Measurements from ENCODE around the gene PERM1.

The PERM1 gene

GRCh38 chr1:940107-941014 lies 41.5 kb downstream of the PERM1 start:
- Histone ChIP-seq H3K36me3 (ENCODE audit: insufficient read depth, low read length) (no peaks in the 10 kb centered on the region; the same call in 1 of the 2 replicates), H3K4me2 (ENCODE audit: low read depth, low read length, poor library complexity, severe bottlenecking) (peak overlapping the region; percentile 78), H3K4me3 (ENCODE audit: low read length, poor library complexity, severe bottlenecking) (peak overlapping the region; percentile 68), H3K4me1 (ENCODE audit: insufficient read depth, low read length, poor library complexity, severe bottlenecking) (peaks cover 23% of the 10 kb centered on the region), H3F3A (ENCODE audit: low read depth) (no peaks in the 10 kb centered on the region), H3K9ac (ENCODE audit: low read depth, low read length, poor library complexity, severe bottlenecking) (no peak overlapping the region), H3K79me2 (ENCODE audit: insufficient read depth, low read length) (no peaks in the 10 kb centered on the region), H2AFZ (ENCODE audit: low read length) (no peak overlapping the region), H3K9me2 (replicated peaks; ENCODE audit: low read depth, low read length) (no peaks in the 10 kb centered on the region), H4K20me1 (ENCODE audit: insufficient read depth, low read length, poor library complexity, severe bottlenecking) (no peaks in the 10 kb centered on the region), H3K27me3 (ENCODE audit: insufficient read depth, low read length, poor library complexity, severe bottlenecking) (peaks cover 15% of the 10 kb centered on the region), H3K9me3 (ENCODE audit: insufficient read depth, low read depth, low read length) (no peaks in the 10 kb centered on the region)
- no peak for TF ChIP-seq EZH2phosphoT487 (IDR thresholded peaks at IDR 0.05; ENCODE audit: borderline replicate concordance)
- TF ChIP-seq, protein P1, sequence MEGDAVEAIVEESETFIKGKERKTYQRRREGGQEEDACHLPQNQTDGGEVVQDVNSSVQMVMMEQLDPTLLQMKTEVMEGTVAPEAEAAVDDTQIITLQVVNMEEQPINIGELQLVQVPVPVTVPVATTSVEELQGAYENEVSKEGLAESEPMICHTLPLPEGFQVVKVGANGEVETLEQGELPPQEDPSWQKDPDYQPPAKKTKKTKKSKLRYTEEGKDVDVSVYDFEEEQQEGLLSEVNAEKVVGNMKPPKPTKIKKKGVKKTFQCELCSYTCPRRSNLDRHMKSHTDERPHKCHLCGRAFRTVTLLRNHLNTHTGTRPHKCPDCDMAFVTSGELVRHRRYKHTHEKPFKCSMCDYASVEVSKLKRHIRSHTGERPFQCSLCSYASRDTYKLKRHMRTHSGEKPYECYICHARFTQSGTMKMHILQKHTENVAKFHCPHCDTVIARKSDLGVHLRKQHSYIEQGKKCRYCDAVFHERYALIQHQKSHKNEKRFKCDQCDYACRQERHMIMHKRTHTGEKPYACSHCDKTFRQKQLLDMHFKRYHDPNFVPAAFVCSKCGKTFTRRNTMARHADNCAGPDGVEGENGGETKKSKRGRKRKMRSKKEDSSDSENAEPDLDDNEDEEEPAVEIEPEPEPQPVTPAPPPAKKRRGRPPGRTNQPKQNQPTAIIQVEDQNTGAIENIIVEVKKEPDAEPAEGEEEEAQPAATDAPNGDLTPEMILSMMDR (conservative IDR thresholded peaks at IDR 0.05; ENCODE audit: low read length): no peak

- H3K36me3 ChIP-seq (ENCODE audit: insufficient read depth, low read length): no peaks in the 10 kb centered on the region
- H3K4me3 ChIP-seq (ENCODE audit: low read length, poor library complexity, severe bottlenecking): peak overlapping the region; percentile 68
- H4K20me1 ChIP-seq (ENCODE audit: insufficient read depth, low read length, poor library complexity, severe bottlenecking): no peaks in the 10 kb centered on the region
- H3K79me2 ChIP-seq (ENCODE audit: insufficient read depth, low read length): no peaks in the 10 kb centered on the region
- no peaks in the 10 kb centered on the region for H3F3A ChIP-seq (ENCODE audit: low read depth)
- peak overlapping the region; percentile 78 for H3K4me2 ChIP-seq (ENCODE audit: low read depth, low read length, poor library complexity, severe bottlenecking)
- peaks cover 15% of the 10 kb centered on the region for H3K27me3 ChIP-seq (ENCODE audit: insufficient read depth, low read length, poor library complexity, severe bottlenecking)
- no peak overlapping the region for H2AFZ ChIP-seq (ENCODE audit: low read length)
- no peaks in the 10 kb centered on the region for H3K9me2 ChIP-seq (replicated peaks; ENCODE audit: low read depth, low read length)
- H3K9me3 ChIP-seq (ENCODE audit: insufficient read depth, low read depth, low read length): no peaks in the 10 kb centered on the region
- no peak for TF ChIP-seq EZH2phosphoT487 (IDR thresholded peaks at IDR 0.05; ENCODE audit: borderline replicate concordance)
- TF ChIP-seq, protein P1 (conservative IDR thresholded peaks at IDR 0.05; ENCODE audit: low read length): no peak
- no peak overlapping the region for H3K9ac ChIP-seq (ENCODE audit: low read depth, low read length, poor library complexity, severe bottlenecking)
- peaks cover 23% of the 10 kb centered on the region for H3K4me1 ChIP-seq (ENCODE audit: insufficient read depth, low read length, poor library complexity, severe bottlenecking)
Observed at GRCh38 chr1:939511-940106, 42.3 kb downstream of the PERM1 start.

GRCh38 chr1:938711-939489 lies 43.0 kb downstream of the PERM1 start:
- Histone ChIP-seq H3K9ac (ENCODE audit: low read depth, low read length, poor library complexity, severe bottlenecking) (no peak overlapping the region), H3K9me3 (ENCODE audit: insufficient read depth, low read depth, low read length) (no peaks in the 10 kb centered on the region), H3K36me3 (ENCODE audit: insufficient read depth, low read length) (no peaks in the 10 kb centered on the region), H3K9me2 (replicated peaks; ENCODE audit: low read depth, low read length) (no peaks in the 10 kb centered on the region), H2AFZ (ENCODE audit: low read length) (no peak overlapping the region), H3K4me2 (ENCODE audit: low read depth, low read length, poor library complexity, severe bottlenecking) (no peak overlapping the region), H3K4me3 (ENCODE audit: low read length, poor library complexity, severe bottlenecking) (no peak overlapping the region), H3K79me2 (ENCODE audit: insufficient read depth, low read length) (no peaks in the 10 kb centered on the region), H3K4me1 (ENCODE audit: insufficient read depth, low read length, poor library complexity, severe bottlenecking) (peaks cover 23% of the 10 kb centered on the region), H3K27me3 (ENCODE audit: insufficient read depth, low read length, poor library complexity, severe bottlenecking) (peaks cover 15% of the 10 kb centered on the region), H3F3A (ENCODE audit: low read depth) (no peaks in the 10 kb centered on the region), H4K20me1 (ENCODE audit: insufficient read depth, low read length, poor library complexity, severe bottlenecking) (no peaks in the 10 kb centered on the region)
- TF ChIP-seq, protein P1 (conservative IDR thresholded peaks at IDR 0.05; ENCODE audit: low read length): no peak
- TF ChIP-seq EZH2phosphoT487 (IDR thresholded peaks at IDR 0.05; ENCODE audit: borderline replicate concordance): no peak

Measured in Loucy (cell line).